NT2/D1 (cell line): ENCODE measurements around the gene HPS5.

Experiments
- YY1 ChIP-seq: IDR thresholded peaks from 2 replicates; pipeline ENCODE4 v1.6.1; 2011; ENCODE audit not compliant: insufficient read length, insufficient read depth
- ZNF274 ChIP-seq: IDR thresholded peaks from 2 replicates; pipeline ENCODE4 v1.6.1; 2011; ENCODE audit warnings: mild to moderate bottlenecking, low read depth, low read length

DNA sequence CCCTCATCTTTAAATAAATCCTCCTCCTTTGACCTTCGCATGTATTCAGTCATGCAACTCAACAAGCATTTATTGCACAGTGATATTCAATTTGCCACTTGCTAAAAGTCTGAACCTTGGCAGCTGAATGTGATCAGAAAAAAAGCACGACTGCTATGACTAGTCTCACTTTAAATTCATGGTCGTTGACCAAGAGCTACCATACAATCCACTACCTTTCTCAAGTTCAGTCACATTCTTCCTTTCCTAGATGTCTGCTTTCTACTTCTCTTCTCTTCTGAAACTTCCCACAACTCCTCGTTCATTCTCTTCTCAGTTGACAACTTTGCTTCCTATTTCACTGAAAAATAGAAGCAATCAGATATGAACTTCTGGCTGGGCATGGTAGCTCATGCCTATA lies 57.9 kb downstream of the HPS5 start:
- TF ChIP-seq YY1 (no peak), ZNF274 (no peak)
